NOMO-1 treated with dmso at 0.1 percent for 144 hours (cell line): ENCODE measurements around the gene MAPRE3.

ENCODE experiments used
- DNase-seq: peaks from one replicate; lab custom pipeline; 2025; ENCODE audit not compliant: unreplicated experiment; lab: John Stamatoyannopoulos, UW

Gene MAPRE3

GRCh38 chr2:27010139-27010538, 39.7 kb downstream of the MAPRE3 start:
- no peak for DNase-seq

DNA sequence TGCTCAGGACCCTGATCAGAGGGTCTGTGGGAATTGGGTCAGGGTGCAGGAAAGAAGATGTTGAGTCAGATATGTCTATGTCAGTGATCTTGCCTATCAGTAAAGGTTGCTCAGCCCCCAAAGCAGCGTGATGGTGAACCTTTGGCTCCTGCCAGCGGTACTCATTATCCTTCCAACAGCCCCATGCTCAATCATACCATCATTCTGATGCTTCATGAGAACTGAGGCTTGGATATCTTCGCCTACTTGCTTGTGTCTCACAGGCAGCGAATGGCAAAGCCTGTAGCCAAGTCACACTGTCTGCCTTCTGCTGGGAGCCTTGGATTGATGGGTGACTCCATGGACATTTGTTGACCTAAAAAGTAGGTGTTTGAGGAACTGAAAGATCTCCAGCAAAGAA, 43.3 kb downstream of the MAPRE3 start:
- no peak for DNase-seq

DNA sequence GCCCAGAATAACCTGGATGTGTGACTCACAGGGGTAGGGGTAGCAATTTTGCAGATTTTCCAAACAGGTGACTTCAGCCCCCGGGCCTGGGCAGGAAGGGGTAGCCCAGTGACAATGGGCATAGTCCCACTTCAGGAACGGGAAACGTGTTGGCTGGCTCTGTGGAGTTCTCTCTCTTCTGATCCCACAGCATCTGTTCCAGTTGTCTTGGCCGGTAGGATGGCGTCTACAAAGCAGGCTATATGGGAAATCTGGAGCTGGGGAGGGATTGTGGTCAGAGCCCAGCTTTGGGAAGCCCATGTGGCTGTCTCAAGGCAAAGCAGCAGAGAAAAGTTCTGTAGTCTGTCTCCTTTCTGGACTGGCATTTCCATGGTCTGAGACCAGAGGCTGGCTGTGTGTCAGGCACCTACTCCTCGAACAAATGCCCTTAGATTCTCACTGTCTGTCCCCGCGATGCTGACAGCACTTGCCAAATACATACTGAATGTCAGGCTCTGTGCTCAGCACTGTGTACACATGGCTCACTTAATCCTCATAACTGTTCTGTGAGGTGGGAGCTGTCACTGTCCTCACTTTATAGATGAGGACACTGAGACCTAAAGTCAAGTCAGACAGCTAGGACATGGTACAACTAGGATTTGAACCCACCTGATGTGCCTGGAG, 44.5 kb downstream of the MAPRE3 start:
- DNase-seq = no peak

- DNase-seq = no peak
Observed at GRCh38 chr2:27016801-27017325, 46.4 kb downstream of the MAPRE3 start.

DNA sequence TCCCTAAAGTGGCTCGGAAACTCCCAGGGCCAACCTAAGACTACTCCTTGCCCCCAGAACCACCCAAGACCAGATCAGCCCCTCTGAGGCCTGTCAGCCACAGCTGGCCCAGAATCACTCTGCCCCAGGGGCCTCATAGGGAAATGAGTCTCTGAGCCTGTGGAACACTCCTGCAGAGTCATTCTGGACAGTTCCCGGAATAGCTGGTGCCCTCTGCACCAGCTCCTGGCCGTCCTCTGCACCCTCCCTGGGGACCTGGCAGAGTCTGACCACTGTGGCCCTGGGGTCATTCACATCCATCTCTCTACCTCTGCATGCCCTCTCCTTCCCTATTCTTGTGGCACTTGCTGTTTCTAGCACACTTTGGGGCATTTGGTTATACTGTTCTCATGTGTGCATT, 47.7 kb downstream of the MAPRE3 start:
- no peak for DNase-seq

DNA sequence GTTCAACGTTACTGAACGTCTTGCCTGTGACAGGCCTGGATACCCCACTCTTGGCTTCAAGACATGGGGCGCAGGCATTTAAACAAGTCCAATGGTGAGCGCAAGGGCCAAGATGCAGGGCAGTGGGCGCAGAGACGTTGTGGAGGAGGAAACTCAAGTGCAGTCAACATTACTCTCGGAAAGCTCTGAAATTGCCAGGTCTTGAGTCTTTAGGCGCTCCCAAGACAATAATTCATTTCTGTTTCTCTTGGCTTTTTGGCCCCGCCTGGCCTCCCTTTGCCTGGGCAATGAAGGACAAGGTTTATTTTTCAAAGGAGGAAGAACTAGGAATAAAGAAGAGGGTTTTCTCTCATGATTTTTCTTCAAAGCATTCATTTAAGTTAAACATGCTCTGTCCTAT, 49.0 kb downstream of the MAPRE3 start:
- no peak for DNase-seq

GRCh38 chr2:27019931-27020855, 49.8 kb downstream of the MAPRE3 start:
- no peak for DNase-seq

DNA sequence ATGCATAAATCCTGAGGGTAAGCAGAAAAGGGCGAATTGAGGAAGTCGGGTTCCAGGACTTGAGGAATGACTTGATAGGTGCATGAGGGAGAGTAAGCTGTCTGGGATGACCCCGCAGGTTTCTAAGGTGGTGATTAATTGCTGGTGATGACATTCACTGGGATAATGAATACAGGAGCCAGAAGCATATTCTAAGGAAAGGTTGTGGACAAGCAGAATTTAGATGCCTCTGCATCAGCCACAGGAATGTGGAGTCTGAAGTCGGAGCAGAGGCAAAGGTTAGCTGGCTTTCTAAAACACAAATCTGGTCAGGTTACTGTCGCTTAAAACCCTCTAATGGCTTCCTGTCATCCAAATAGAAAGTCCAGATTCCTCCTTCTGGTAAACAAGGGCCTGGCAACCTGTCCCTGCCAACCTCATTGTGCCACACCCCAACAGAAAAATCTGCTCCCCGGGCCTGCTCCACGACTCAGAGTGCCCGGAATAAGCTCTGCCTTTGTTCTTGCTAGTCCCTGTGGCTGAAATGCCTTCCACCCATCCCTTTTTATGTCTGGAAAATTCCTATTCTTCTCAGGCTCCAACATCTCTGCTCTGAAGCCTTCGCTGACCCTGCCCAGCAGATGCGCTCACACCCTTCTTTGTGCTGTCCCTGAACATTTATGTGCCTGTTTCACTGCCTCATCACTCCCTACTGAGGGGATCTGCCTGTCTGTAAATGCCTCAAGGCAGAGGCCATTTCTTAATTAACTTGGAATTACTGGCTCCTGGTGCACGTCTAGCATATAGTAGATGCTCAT, 51.0 kb downstream of the MAPRE3 start:
- no peak for DNase-seq

GRCh38 chr2:27023740-27024139, 53.3 kb downstream of the MAPRE3 start:
- no peak for DNase-seq

DNA sequence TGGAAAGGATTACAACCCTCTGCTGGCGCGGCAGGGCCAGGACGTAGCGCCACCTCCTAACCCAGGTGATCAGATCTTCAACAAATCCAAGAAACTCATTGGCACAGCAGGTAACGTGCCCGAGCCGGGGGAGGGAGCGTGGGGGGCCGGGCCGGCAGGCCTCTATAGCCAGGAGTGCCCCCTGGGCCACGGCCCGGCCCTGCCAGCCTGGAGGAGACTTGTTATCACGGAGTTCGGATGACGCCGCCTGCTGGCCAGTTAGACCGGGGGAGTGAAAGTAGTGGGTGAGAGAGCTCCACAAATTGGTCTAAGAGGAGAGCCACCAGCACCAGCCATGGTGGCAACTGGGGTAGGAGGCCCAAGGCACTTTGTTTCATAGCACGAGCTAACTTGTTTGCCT, 53.8 kb downstream of the MAPRE3 start:
- no peak for DNase-seq

- no peak for DNase-seq
Observed at GRCh38 chr2:27024812-27025211, 54.4 kb downstream of the MAPRE3 start.

DNA sequence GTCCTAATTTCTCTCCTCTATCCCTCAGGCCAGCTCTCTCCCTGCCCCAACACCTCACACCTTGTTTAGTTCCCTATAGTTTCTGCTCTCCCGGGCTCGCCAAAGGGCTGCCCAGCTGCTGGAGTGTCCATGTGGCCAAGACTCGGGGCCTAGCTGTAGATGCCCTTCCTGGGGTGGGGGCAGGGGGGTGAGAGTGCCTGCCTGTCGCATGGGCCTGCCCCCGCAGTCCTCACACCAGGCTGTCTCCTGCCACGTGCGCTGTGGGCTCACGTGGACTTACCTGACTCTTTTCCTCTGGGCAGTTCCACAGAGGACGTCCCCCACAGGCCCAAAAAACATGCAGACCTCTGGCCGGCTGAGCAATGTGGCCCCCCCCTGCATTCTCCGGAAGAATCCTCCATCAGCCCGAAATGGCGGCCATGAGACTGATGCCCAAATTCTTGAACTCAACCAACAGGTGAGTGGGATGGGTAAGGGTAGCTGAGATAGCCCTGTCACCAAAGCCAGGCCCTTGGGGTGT, 54.9 kb downstream of the MAPRE3 start:
- no peak for DNase-seq

GRCh38 chr2:27025861-27026851, 55.7 kb downstream of the MAPRE3 start:
- DNase-seq = no peak

DNA sequence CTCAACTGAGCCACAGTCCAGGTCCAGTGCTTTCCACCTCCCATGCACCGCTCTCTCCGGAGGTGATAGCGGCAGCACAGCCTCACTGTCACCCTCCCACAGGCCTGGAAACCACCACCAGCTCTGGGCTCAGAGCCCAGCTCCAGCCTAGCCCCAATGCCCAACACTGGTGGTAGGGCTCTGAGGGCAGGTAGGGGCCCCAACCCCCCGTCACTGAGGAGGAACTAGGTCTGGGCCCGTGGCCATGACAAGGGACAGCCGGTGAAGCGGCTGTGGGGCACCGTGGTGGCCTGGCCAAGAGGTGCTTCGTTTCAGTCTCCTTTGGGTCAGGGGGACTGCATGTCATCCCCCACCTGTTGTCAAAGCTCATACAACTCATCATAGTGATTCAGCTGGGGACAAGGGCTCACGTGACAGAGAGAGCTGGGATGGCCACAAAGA, 56.8 kb downstream of the MAPRE3 start:
- DNase-seq = no peak

GRCh38 chr2:27029051-27029450, 58.6 kb downstream of the MAPRE3 start:
- no peak for DNase-seq

DNA sequence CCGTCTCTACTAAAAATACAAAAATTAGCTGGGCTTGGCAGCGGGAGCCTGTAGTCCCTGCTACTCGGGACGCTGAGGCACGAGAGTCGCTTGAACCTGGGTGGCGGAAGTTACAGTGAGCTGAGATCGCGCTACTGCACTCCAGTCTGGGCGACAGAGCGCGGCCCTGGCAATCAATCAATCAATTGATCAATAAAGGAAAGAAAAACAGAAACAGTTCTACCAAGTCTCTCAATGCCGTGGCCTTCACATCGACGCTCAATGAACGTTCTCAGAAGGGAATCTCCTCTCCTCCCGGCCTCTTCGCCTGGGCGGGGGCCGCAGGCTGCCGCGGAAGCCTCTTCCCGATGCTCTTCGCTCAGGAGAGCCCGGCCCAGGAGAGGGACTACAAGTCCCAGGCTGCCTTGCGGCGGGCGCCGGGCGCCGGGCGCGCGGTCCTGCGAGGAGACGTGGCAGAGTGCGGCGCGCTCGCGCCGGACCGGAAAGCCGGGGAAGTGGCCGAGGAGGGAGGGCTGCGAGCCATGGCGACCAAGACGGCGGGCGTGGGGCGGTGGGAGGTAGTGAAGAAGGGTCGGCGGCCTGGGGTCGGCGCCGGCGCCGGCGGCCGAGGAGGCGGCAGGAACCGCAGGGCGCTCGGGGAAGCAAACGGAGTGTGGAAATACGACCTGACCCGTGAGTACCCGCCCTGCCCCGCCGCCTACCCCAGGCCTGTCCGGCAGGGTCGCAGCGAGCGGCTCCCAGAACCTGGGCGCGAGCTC, 62.2 kb downstream of the MAPRE3 start, which contains the start of gene TMEM214:
TMEM214 (plus strand) TSS at position 471 of the 758 bp plus-strand sequence; CDS start at position 522, 51 bp downstream.
- peak; percentile 76 for DNase-seq

DNA sequence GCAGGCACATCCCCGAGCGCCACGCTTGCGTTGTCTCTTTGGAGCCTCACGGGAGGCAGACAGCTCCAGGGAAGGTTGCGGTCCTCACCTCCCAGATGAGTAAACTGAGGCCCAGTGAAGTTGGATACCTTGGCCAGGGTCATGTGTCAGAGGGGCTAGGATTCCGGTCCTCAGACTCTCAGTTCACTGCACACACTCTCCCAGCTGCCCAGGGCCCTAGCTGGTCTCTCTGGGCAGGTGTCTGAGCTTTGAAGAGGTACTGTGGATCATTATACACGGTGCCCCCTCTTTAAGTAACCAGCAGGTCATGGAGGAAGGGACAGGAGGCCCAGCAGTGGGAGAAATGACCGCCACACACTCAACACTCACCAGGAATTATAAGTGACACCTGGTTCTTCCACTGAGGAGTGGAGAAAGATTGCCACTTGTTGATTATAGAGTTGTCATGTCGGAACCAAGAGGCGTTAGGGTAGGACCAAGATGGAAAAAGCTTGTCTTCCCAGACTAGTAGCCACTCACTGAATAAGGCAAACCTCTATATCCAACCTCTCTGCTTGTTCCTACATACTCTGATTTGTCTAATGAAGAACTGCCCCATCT, 62.9 kb downstream of the MAPRE3 start:
- DNase-seq = no peak

DNA sequence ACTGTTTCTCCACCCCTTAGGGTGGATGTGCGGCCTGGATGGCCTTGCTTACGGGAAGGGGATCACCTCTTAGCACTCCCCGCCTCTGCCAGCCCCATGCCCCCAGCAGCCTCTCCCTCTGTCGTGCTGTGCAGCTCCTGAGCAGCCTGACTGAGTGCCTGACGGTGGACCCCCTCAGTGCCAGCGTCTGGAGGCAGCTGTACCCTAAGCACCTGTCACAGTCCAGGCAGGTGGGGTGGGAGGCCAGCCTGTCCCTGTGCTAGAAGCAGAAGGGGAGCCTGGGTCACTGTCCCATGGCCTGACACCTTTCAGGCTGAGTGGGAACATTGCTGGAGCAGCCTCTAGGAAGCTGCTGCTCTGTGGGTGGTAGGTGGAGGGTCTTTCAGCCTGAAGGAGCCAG, 67.6 kb downstream of the MAPRE3 start:
- DNase-seq = no peak
